ENCODE data around the gene FNDC3B. TPM values are rescaled to one million over a fixed set of nuclear protein-coding genes. Genes with fewer than 3 reads are reported as not detected.

The FNDC3B gene
- total and polyA plus RNA-seq, 2 of the 8 experiments (the other 6 are each of a cell fraction or from before 2014, with no cell fraction given), result 14.1 to 44.4 TPM

DNA sequence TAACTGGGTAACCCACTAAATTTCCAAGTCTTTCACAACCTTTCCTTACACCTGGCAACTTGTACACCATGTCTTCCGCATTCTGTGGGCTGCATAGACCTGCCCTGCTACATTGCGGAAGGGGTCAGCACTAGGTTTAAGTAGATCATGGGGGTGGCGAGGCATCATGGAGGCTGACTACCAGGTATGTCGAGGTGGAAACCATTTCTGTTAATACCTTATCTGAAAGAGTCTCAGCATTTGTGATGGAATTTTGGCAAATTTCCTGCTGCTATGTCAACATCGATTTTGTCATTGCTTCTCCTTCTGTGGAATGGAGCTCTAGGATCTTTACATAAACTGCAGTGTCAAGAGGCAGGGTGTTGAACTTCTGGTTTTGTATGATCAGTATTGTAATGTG lies 221.7 kb downstream of the FNDC3B start:
- Histone ChIP-seq H3K14ac (ENCODE audit: insufficient read length) (no peak overlapping the region), H2BK20ac (ENCODE audit: low read length) (no peak overlapping the region), H2AFZ (ENCODE audit: low read length) (no peak overlapping the region), H4K5ac (ENCODE audit: insufficient read length, low read depth, low read length) (no peak overlapping the region), H3K9ac (replicated peaks in 1 of 4; ENCODE audit: extremely low read depth in 1 of 4, low read depth in 3 of 4, low read length in 3 of 4) (no peak overlapping the region), H3K18ac (ENCODE audit: extremely low read depth, low read length) (no peak overlapping the region), H3K23me2 (ENCODE audit: low read depth, low read length) (no peaks in the 10 kb centered on the region; the same call in 1 of the 2 replicates), H2BK12ac (ENCODE audit: low read depth, low read length) (no peak overlapping the region), H4K91ac (replicated peaks; ENCODE audit: insufficient read length, low read length) (no peak overlapping the region), H3K4me1 (replicated peaks in 1 of 4; ENCODE audit: control insufficient read depth in 3 of 4, insufficient read depth in 4 of 4, low read length in 3 of 4) (peaks cover 0 to 11% (median 7%) of the 10 kb centered on the region in 4 experiments; a peak in 5 of 7 replicates), H3K79me1 (ENCODE audit: low read depth, low read length) (no peaks in the 10 kb centered on the region), H3K4ac (replicated peaks; ENCODE audit: insufficient read length, low read depth, low read length) (no peak overlapping the region), H3K23ac (ENCODE audit: insufficient read length) (no peak overlapping the region), H2BK15ac (ENCODE audit: low read length) (no peak overlapping the region), H2BK120ac (replicated peaks; ENCODE audit: low read depth, low read length) (no peak overlapping the region), H2AK5ac (ENCODE audit: low read depth, low read length) (no peak overlapping the region), H4K20me1 (replicated peaks in 1 of 2; ENCODE audit: control insufficient read depth in 1 of 2, insufficient read depth in 2 of 2, low read length in 2 of 2) (peaks cover 0 to 3% of the 10 kb centered on the region in 2 experiments), H3K4me3 (ENCODE audit: extremely low read depth in 1 of 4, insufficient read depth in 2 of 4, low read depth in 3 of 4, low read length in 4 of 4) (no peak overlapping the region), H3K27me3 (replicated peaks in 1 of 4; ENCODE audit: control insufficient read depth in 3 of 4, extremely low read depth in 1 of 4, insufficient read depth in 3 of 4, low read length in 3 of 4) (no peaks in the 10 kb centered on the region), H3K36me3 (ENCODE audit: control insufficient read depth in 2 of 4, insufficient read depth in 4 of 4, low read length in 3 of 4) (no peaks in the 10 kb centered on the region; a peak in 1 of 8 replicates), H4K8ac (ENCODE audit: extremely low read depth, insufficient read depth, low read length) (no peak overlapping the region), H3K9me3 (ENCODE audit: insufficient read depth in 2 of 2, low read depth in 1 of 2, low read length in 1 of 2) (no peaks in the 10 kb centered on the region), H3K4me2 (ENCODE audit: insufficient read depth in 1 of 2, low read depth in 2 of 2, low read length in 2 of 2) (no peak overlapping the region), H3K79me2 (ENCODE audit: control insufficient read depth in 1 of 2, insufficient read depth in 2 of 2, low read length in 2 of 2) (no peaks in the 10 kb centered on the region; a peak in 1 of 4 replicates), H2BK5ac (ENCODE audit: low read depth, low read length) (no peak overlapping the region), H3K56ac (replicated peaks; ENCODE audit: insufficient read length, low read depth, low read length) (no peak overlapping the region), H3K27ac (ENCODE audit: low read depth, low read length) (no peak overlapping the region)
- TF ChIP-seq TBP (IDR thresholded peaks at IDR 0.05; ENCODE audit: low read depth, low read length), result no peak
- TF ChIP-seq KDM4A (IDR thresholded peaks at IDR 0.05; ENCODE audit: low read depth, low read length, severe bottlenecking), result no peak
- ChIA-PET CTCF (ENCODE audit: partially characterized antibody) (interaction anchor here (1.7 kb wide), 1 partner anchor 14 kb away, joined by 4 read pairs; no protein-coding TSS in a partner anchor), POLR2A (ENCODE audit: partially characterized antibody) (no interaction called here)
- no peak for DNase-seq (ENCODE audit: low read depth in 1 of 2, low spot score in 2 of 2)
- 91% methylated on average over 5 of the region's 5 CpGs; no CpG with 5 or more reads in 1 of the 2 experiments for WGBS, 2 experiments (ENCODE audit: extremely low coverage in 1 of 2, insufficient coverage in 1 of 2, insufficient read length in 1 of 2, insufficient replicate concordance in 2 of 2, low coverage in 1 of 2, low lambda C conversion rate in 2 of 2, missing lambda C conversion rate in 1 of 2)
- no peak for FAIRE-seq
